ENCODE data around the gene NR2F2.
A peak's percentile ranks its signal among the peaks of the same experiment; 100 is the strongest.

The NR2F2 gene

GRCh38 chr15:96332637-96333121 lies 2.2 kb downstream of the NR2F2 start:
- no peaks in the 10 kb centered on the region for H3K27me3 ChIP-seq (ENCODE audit: insufficient read depth, low read length)
- H3K4me1 ChIP-seq (ENCODE audit: control insufficient read depth, insufficient read depth, low read length, unreplicated experiment): peaks cover 9% of the 10 kb centered on the region
- peak overlapping the region; percentile 80 for H3K27ac ChIP-seq (ENCODE audit: low read depth, low read length)
- peak overlapping the region; percentile 97 for H3K4me3 ChIP-seq (ENCODE audit: low read depth, low read length)
- H2AFZ ChIP-seq (ENCODE audit: low read length, unreplicated experiment): no peak overlapping the region
- H3K36me3 ChIP-seq (ENCODE audit: insufficient read depth, low read length): peaks cover 43% of the 10 kb centered on the region
- peaks cover 94% of the 10 kb centered on the region for H3K79me2 ChIP-seq (ENCODE audit: control insufficient read depth, insufficient read depth, low read length, unreplicated experiment)

GRCh38 chr15:96333131-96334016 lies 2.9 kb downstream of the NR2F2 start:
- Histone ChIP-seq H3K36me3 (ENCODE audit: insufficient read depth, low read length) (peaks cover 49% of the 10 kb centered on the region), H2AFZ (ENCODE audit: low read length, unreplicated experiment) (no peak overlapping the region), H3K4me1 (ENCODE audit: control insufficient read depth, insufficient read depth, low read length, unreplicated experiment) (peaks cover 9% of the 10 kb centered on the region), H3K27ac (ENCODE audit: low read depth, low read length) (peak overlapping the region; percentile 80), H3K27me3 (ENCODE audit: insufficient read depth, low read length) (no peaks in the 10 kb centered on the region), H3K79me2 (ENCODE audit: control insufficient read depth, insufficient read depth, low read length, unreplicated experiment) (peaks cover 94% of the 10 kb centered on the region), H3K4me3 (ENCODE audit: low read depth, low read length) (peak overlapping the region; percentile 97)

- no peak overlapping the region for H2AFZ ChIP-seq (ENCODE audit: low read length, unreplicated experiment)
- H3K4me1 ChIP-seq (ENCODE audit: control insufficient read depth, insufficient read depth, low read length, unreplicated experiment): peaks cover 4% of the 10 kb centered on the region
- peak overlapping the region; percentile 80 for H3K27ac ChIP-seq (ENCODE audit: low read depth, low read length)
- H3K79me2 ChIP-seq (ENCODE audit: control insufficient read depth, insufficient read depth, low read length, unreplicated experiment): peaks cover 94% of the 10 kb centered on the region
- peak overlapping the region; percentile 97 for H3K4me3 ChIP-seq (ENCODE audit: low read depth, low read length)
- peaks cover 54% of the 10 kb centered on the region for H3K36me3 ChIP-seq (ENCODE audit: insufficient read depth, low read length)
- no peaks in the 10 kb centered on the region for H3K27me3 ChIP-seq (ENCODE audit: insufficient read depth, low read length)
Observed at GRCh38 chr15:96334017-96334704, 3.7 kb downstream of the NR2F2 start.

- Histone ChIP-seq H3K36me3 (ENCODE audit: insufficient read depth, low read length) (peaks cover 59% of the 10 kb centered on the region), H3K27me3 (ENCODE audit: insufficient read depth, low read length) (no peaks in the 10 kb centered on the region), H3K4me3 (ENCODE audit: low read depth, low read length) (peak overlapping the region; percentile 97), H3K79me2 (ENCODE audit: control insufficient read depth, insufficient read depth, low read length, unreplicated experiment) (peaks cover 94% of the 10 kb centered on the region), H3K27ac (ENCODE audit: low read depth, low read length) (peak overlapping the region; percentile 80), H2AFZ (ENCODE audit: low read length, unreplicated experiment) (no peak overlapping the region), H3K4me1 (ENCODE audit: control insufficient read depth, insufficient read depth, low read length, unreplicated experiment) (no peaks in the 10 kb centered on the region)
Observed at GRCh38 chr15:96334705-96335410, 4.4 kb downstream of the NR2F2 start.

- Histone ChIP-seq H3K27ac (ENCODE audit: low read depth, low read length) (peak overlapping the region; percentile 80), H3K79me2 (ENCODE audit: control insufficient read depth, insufficient read depth, low read length, unreplicated experiment) (peaks cover 97% of the 10 kb centered on the region), H3K27me3 (ENCODE audit: insufficient read depth, low read length) (no peaks in the 10 kb centered on the region), H3K4me1 (ENCODE audit: control insufficient read depth, insufficient read depth, low read length, unreplicated experiment) (no peaks in the 10 kb centered on the region), H3K36me3 (ENCODE audit: insufficient read depth, low read length) (peaks cover 62% of the 10 kb centered on the region), H3K4me3 (ENCODE audit: low read depth, low read length) (peak overlapping the region; percentile 97), H2AFZ (ENCODE audit: low read length, unreplicated experiment) (no peak overlapping the region)
Observed at GRCh38 chr15:96335411-96336024, 5.0 kb downstream of the NR2F2 start.

GRCh38 chr15:96336108-96336595 lies 5.7 kb downstream of the NR2F2 start:
- no peaks in the 10 kb centered on the region for H3K27me3 ChIP-seq (ENCODE audit: insufficient read depth, low read length)

GRCh38 chr15:96336596-96337364 lies 6.3 kb downstream of the NR2F2 start:
- H3K27ac ChIP-seq (ENCODE audit: low read depth, low read length): peak overlapping the region; percentile 80
- no peak overlapping the region for H2AFZ ChIP-seq (ENCODE audit: low read length, unreplicated experiment)
- no peaks in the 10 kb centered on the region for H3K27me3 ChIP-seq (ENCODE audit: insufficient read depth, low read length)
- H3K4me1 ChIP-seq (ENCODE audit: control insufficient read depth, insufficient read depth, low read length, unreplicated experiment): no peaks in the 10 kb centered on the region
- H3K36me3 ChIP-seq (ENCODE audit: insufficient read depth, low read length): peaks cover 62% of the 10 kb centered on the region
- peak overlapping the region; percentile 97 for H3K4me3 ChIP-seq (ENCODE audit: low read depth, low read length)
- H3K79me2 ChIP-seq (ENCODE audit: control insufficient read depth, insufficient read depth, low read length, unreplicated experiment): peaks cover 99% of the 10 kb centered on the region

More at GRCh38 chr15:96336108-96336595, 5.7 kb downstream of the NR2F2 start:
- Histone ChIP-seq H3K4me3 (ENCODE audit: low read depth, low read length) (peak overlapping the region; percentile 97), H3K27ac (ENCODE audit: low read depth, low read length) (peak overlapping the region; percentile 80), H2AFZ (ENCODE audit: low read length, unreplicated experiment) (no peak overlapping the region), H3K36me3 (ENCODE audit: insufficient read depth, low read length) (peaks cover 62% of the 10 kb centered on the region), H3K79me2 (ENCODE audit: control insufficient read depth, insufficient read depth, low read length, unreplicated experiment) (peaks cover 99% of the 10 kb centered on the region), H3K4me1 (ENCODE audit: control insufficient read depth, insufficient read depth, low read length, unreplicated experiment) (no peaks in the 10 kb centered on the region)

- Histone ChIP-seq H3K79me2 (ENCODE audit: control insufficient read depth, insufficient read depth, low read length, unreplicated experiment) (peaks cover 99% of the 10 kb centered on the region), H3K4me1 (ENCODE audit: control insufficient read depth, insufficient read depth, low read length, unreplicated experiment) (no peaks in the 10 kb centered on the region), H2AFZ (ENCODE audit: low read length, unreplicated experiment) (no peak overlapping the region), H3K4me3 (ENCODE audit: low read depth, low read length) (peak overlapping the region; percentile 97), H3K36me3 (ENCODE audit: insufficient read depth, low read length) (peaks cover 58% of the 10 kb centered on the region), H3K27ac (ENCODE audit: low read depth, low read length) (peak overlapping the region; percentile 80), H3K27me3 (ENCODE audit: insufficient read depth, low read length) (no peaks in the 10 kb centered on the region)
Observed at GRCh38 chr15:96337365-96338023, 7.0 kb downstream of the NR2F2 start.

- H3K4me3 ChIP-seq (ENCODE audit: low read depth, low read length): peak overlapping the region; percentile 97
- peak overlapping the region; percentile 80 for H3K27ac ChIP-seq (ENCODE audit: low read depth, low read length)
- H2AFZ ChIP-seq (ENCODE audit: low read length, unreplicated experiment): no peak overlapping the region
- peaks cover 99% of the 10 kb centered on the region for H3K79me2 ChIP-seq (ENCODE audit: control insufficient read depth, insufficient read depth, low read length, unreplicated experiment)
- H3K27me3 ChIP-seq (ENCODE audit: insufficient read depth, low read length): no peaks in the 10 kb centered on the region
- H3K4me1 ChIP-seq (ENCODE audit: control insufficient read depth, insufficient read depth, low read length, unreplicated experiment): peaks cover 7% of the 10 kb centered on the region
- peaks cover 56% of the 10 kb centered on the region for H3K36me3 ChIP-seq (ENCODE audit: insufficient read depth, low read length)
Observed at GRCh38 chr15:96338074-96338765, 7.7 kb downstream of the NR2F2 start.
